Stimulated activated CD4-positive, alpha-beta T cell treated with anti-CD3 and anti-CD28 coated beads, TNF-alpha, amount 100 ng/mL, for 48 hours (primary cell): ENCODE data around the gene PPFIA3.
A peak's percentile ranks its signal among the peaks of the same experiment; 100 is the strongest.
"Not testable (repeated sequence)": the region's sequence is repeated elsewhere in the genome, so short reads cannot be mapped to it uniquely, and the experiment has no call there.

Experiments
- DNase-seq, 3 donors: peaks; one replicate each; pipeline ENCODE4 v3.0.0-alpha.2; 2020; ENCODE audit warnings: low read depth in 3 of 3

Gene PPFIA3

GRCh38 chr19:49102303-49102702, 17.0 kb upstream of the PPFIA3 start:
- no peak for DNase-seq

DNA sequence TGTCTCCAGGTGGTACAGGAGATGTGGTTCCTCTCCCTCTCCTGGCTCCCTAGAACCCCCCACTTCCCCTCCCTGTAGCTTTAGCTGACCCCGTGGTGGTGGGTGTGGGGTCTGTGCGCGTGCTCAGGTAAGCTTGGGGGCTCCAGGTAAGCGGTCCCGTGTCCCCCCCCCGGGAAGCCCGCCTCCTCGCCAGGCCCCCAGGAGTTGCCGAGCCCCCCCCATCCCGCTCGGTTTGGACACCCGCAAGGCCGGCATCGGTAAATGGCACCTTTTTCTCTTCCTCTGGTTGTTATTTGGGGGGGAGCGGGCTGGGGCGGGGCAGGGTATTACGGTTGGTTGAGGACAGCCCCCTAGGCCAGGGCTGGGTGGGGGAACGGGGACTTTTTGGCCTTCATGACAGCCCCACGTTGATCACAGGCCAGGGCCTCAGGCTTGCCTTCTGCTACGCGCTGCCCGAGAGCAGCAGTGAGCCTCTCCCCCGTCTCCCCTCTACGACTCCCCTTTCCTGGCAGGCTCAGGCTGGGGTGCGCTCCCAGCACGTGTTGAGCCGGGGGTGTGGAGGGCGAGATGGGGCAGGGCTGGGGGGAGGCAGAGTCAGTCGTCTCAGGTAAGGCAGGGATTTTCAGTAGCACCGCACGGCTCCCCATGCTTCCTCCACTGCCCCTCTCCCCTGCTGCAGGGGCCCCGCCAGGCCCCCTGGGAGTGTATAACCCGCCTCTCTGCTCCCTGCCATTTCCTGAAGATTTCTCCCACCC, 15.8 kb upstream of the PPFIA3 start:
- no peak for DNase-seq

GRCh38 chr19:49104229-49104864, 15.0 kb upstream of the PPFIA3 start:
- DNase-seq, result no peak

GRCh38 chr19:49106648-49107135, 12.7 kb upstream of the PPFIA3 start:
- peak; percentile 35 to 59 (median 43) for DNase-seq

GRCh38 chr19:49107625-49108459, 11.5 kb upstream of the PPFIA3 start:
- no peak for DNase-seq

- DNase-seq, result no peak
Observed at GRCh38 chr19:49109051-49109450, 10.3 kb upstream of the PPFIA3 start.

DNA sequence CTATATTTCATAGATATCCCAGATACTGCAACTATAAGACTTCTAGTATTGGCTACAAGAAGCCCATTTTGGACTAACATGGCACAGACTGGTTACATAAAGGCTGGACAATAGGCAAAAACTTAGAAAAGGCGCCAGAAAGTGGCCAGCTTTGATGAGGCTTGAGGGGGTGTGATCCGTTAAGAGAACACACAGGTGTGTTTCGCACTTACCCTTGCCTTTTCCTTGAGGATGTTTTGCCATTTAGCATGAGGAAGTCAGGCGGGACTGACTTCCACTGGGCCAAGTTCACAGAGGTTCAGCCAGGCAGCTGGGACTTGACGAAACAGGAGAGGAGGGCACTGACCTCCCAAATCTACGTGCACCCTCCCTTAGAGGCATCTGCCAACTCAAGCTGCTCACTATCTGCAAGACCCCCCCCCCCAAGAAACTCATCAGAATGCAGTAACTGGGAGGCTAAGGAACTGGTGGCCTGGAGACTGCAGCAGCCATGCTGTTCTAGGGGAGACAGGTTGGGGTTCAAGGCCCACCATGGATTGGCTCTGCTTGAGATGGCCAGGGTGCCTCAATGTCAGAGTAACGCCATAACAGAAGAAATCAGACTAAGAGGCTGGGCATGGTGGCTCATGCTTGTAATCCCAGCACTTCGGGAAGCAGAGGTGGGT, 9.6 kb upstream of the PPFIA3 start:
- no peak for DNase-seq

- no peak for DNase-seq
Observed at GRCh38 chr19:49110567-49110966, 8.8 kb upstream of the PPFIA3 start.

- DNase-seq, result no peak
Observed at GRCh38 chr19:49111218-49111998, 7.9 kb upstream of the PPFIA3 start.

GRCh38 chr19:49113762-49114629, 5.3 kb upstream of the PPFIA3 start, which contains the start of gene LIN7B:
Gene LIN7B (plus strand): TSS chr19:49114370. CDS start chr19:49114405, 35 bp downstream.
- DNase-seq, result peak; percentile 29 to 67 (median 44)

- peak in 2 of 3 donors; percentile 21 to 47 for DNase-seq
Observed at GRCh38 chr19:49114630-49115363, 4.5 kb upstream of the PPFIA3 start.

GRCh38 chr19:49116544-49116943, 2.8 kb upstream of the PPFIA3 start:
- DNase-seq, result no peak

- no peak for DNase-seq
Observed at GRCh38 chr19:49117677-49118564, 1.4 kb upstream of the PPFIA3 start.

GRCh38 chr19:49118565-49119410, 556 bp upstream of the PPFIA3 start, which contains the start of gene C19orf73:
Gene C19orf73 (minus strand): TSS chr19:49119143. CDS start chr19:49119022, 121 bp downstream.
- DNase-seq, result peak; percentile 87 to 93 (median 91)

DNA sequence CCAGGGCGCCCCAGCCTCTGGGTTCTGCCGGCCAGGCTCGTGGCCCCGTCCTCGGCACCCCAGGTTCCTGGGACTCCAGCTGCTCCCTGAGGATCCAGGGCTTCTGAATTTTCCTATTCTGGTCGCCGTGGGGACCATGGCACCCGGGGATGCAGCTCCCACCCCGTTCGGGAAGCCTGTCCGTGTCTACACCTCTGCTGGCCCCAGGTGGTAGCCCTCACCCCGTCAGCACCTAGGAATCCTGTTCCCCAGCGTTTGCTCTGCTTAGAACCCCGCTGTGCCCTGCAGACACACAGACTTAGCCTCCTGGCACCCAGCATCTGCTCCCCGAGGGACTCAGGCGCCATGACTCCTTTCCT, 960 bp downstream of the PPFIA3 start:
- no peak for DNase-seq

DNA sequence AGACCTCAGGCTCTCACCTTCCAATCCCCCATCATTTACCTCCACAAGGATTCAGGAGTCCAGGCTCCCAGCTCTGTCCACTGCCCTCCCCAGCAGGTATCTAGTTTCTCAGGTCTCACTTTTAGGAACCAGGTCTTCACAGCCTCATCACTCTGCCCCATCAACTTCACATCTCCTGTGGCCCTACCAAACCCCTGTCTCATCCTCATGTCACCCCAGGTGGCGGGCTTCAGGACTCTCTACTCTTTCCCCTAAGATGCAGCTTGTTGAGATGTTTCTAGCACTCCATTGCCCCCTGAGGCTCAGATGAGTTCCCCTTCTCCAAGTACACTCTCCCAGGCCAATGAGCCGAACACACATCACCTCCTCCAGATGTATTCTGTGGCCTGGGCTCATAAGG, 1.5 kb downstream of the PPFIA3 start:
- no peak for DNase-seq

DNA sequence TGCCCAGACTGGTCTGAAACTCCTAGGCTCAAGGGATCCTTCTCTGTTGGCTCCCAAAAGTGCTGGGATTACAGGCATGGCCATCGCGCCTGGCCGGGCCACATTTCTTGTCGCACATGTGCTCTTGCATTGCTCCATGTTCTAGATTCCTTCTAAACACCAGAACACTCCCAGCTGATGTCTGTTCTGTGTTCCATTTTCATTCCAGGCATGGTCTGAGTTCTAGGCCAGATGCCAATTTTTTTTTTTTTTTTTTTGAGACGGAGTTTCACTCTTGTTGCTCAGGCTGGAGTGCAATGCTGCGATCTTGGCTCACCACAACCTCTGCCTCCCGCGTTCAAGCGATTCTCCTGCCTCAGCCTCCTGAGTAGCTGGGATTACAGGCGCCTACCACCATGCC, 2.5 kb downstream of the PPFIA3 start:
- not testable (repeated sequence) for DNase-seq
